ENCODE results near the gene MDC1. TPM values are rescaled to one million over a fixed set of nuclear protein-coding genes. Genes with fewer than 3 reads are reported as not detected.

MDC1 gene
- total and polyA plus RNA-seq, 2 of the 13 experiments (the other 11 are each of a cell fraction or from before 2014, with no cell fraction given) = 8.4 to 14.0 TPM

- WGBS (ENCODE audit: low lambda C conversion rate) = 99% methylated on average over 12 of the region's 12 CpGs
- ChIA-PET POLR2A (interaction anchor here (1.2 to 2.2 kb wide), 5 partner anchors 8 to 32 kb away, joined by 3 to 20 read pairs (median 5); partner anchors contain the start of genes FLOT1 and IER3), CTCF (ENCODE audit: low intra/inter-chr PET ratio, low total read pairs) (interaction anchor here (1.2 kb wide), 1 partner anchor 54 kb away, joined by 4 read pairs; no protein-coding TSS in a partner anchor)
- H3K27me3 ChIP-seq (ENCODE audit: control insufficient read depth in 1 of 2, insufficient read depth in 2 of 2, low read length in 2 of 2) = no peaks in the 10 kb centered on the region
- no peaks in the 10 kb centered on the region for H3K79me2 ChIP-seq (ENCODE audit: insufficient read depth, low read length)
- ATAC-seq = no peak
- no peak for FAIRE-seq
- H3K36me3 ChIP-seq (replicated peaks in 1 of 2; ENCODE audit: control insufficient read depth in 1 of 2, insufficient read depth in 2 of 2, low read length in 2 of 2) = peaks cover 14 to 57% of the 10 kb centered on the region in 2 experiments
- no peak overlapping the region for H2AFZ ChIP-seq (ENCODE audit: low read length)
- H3K4me2 ChIP-seq (ENCODE audit: low read depth, low read length) = no peak overlapping the region
- peaks cover 27% of the 10 kb centered on the region; the same call in 1 of the 2 replicates for H3K4me1 ChIP-seq (ENCODE audit: insufficient read depth, low read length)
- H3K4me3 ChIP-seq (replicated peaks in 1 of 3; ENCODE audit: insufficient read depth in 1 of 3, low read depth in 2 of 3, low read length in 3 of 3) = no peak overlapping the region
- intact Hi-C loops (cut with micrococcal nuclease; ENCODE audit: unreplicated experiment) (no loop called here), in situ Hi-C loops (cut with HindIII; ENCODE audit: extremely low pct_ligation_motif_present, low pct_unique_long_range_greater_than_20kb) (no loop called here)
- no TSS peak for BruUV-seq (replicated peaks)
- H3K9me3 ChIP-seq (ENCODE audit: low read length) = no peaks in the 10 kb centered on the region
- no peak for DNase-seq (ENCODE audit: low spot score)
- no peaks in the 10 kb centered on the region for H4K20me1 ChIP-seq (ENCODE audit: insufficient read depth, low read length)
- 0 out of 4 replicates have a peak, but pooled peaks of 1 of the 2 experiments have one; percentile 31 for TF ChIP-seq POLR2A (IDR thresholded peaks at IDR 0.05; ENCODE audit: insufficient read depth in 1 of 2, low read depth in 2 of 2, low read length in 2 of 2)
- TF ChIP-seq KLF13 (CRISPR knock-in tag; IDR thresholded peaks at IDR 0.05) = no peak
- TF ChIP-seq YY1 (IDR thresholded peaks at IDR 0.05; ENCODE audit: insufficient read depth, insufficient replicate concordance, low read depth, low read length) = no peak
- H3K9ac ChIP-seq (ENCODE audit: insufficient read depth, low read depth, low read length) = no peak overlapping the region
- H3K27ac ChIP-seq (ENCODE audit: extremely low read length, insufficient read depth, low read length) = no peak overlapping the region
Measured at GRCh38 chr6:30732237-30732943, 15.3 kb upstream of the MDC1 start.

GRCh38 chr6:30730601-30731435 lies 13.7 kb upstream of the MDC1 start:
- H2AFZ ChIP-seq (ENCODE audit: low read length) = no peak overlapping the region
- CTCF ChIA-PET (ENCODE audit: low intra/inter-chr PET ratio, low total read pairs) = interaction anchor here (0.6 to 2.0 kb wide), 7 partner anchors 9 to 98 kb away, joined by 3 to 5 read pairs (median 4); no protein-coding TSS in a partner anchor
- POLR2A ChIA-PET = interaction anchor here (0.8 to 2.4 kb wide), 16 partner anchors 9 to 249 kb away, joined by 3 to 20 read pairs (median 5); partner anchors contain the start of genes DHX16, FLOT1, IER3 and TUBB
- H3K9ac ChIP-seq (ENCODE audit: insufficient read depth, low read depth, low read length) = no peak overlapping the region
- H3K4me3 ChIP-seq (replicated peaks in 1 of 3; ENCODE audit: insufficient read depth in 1 of 3, low read depth in 2 of 3, low read length in 3 of 3) = no peak overlapping the region
- H3K4me2 ChIP-seq (ENCODE audit: low read depth, low read length) = no peak overlapping the region
- H3K27me3 ChIP-seq (ENCODE audit: control insufficient read depth in 1 of 2, insufficient read depth in 2 of 2, low read length in 2 of 2) = no peaks in the 10 kb centered on the region
- no peak overlapping the region for H3K27ac ChIP-seq (ENCODE audit: extremely low read length, insufficient read depth, low read length)
- intact Hi-C loops (cut with micrococcal nuclease; ENCODE audit: unreplicated experiment) = no loop called here
- no peaks in the 10 kb centered on the region for H3K9me3 ChIP-seq (ENCODE audit: low read length)
- 80% methylated on average over 30 of the region's 30 CpGs for WGBS (ENCODE audit: low lambda C conversion rate)
- H4K20me1 ChIP-seq (ENCODE audit: insufficient read depth, low read length) = peaks cover 1% of the 10 kb centered on the region; the same call in 1 of the 2 replicates
- peak; percentile 67 for DNase-seq (ENCODE audit: low spot score)
- FAIRE-seq = peak; percentile 56
- peaks cover 14 to 49% of the 10 kb centered on the region in 2 experiments for H3K36me3 ChIP-seq (replicated peaks in 1 of 2; ENCODE audit: control insufficient read depth in 1 of 2, insufficient read depth in 2 of 2, low read length in 2 of 2)
- peak; percentile 76 for ATAC-seq
- no peaks in the 10 kb centered on the region for H3K79me2 ChIP-seq (ENCODE audit: insufficient read depth, low read length)
- no TSS peak for BruUV-seq (replicated peaks)
- peaks cover 28% of the 10 kb centered on the region; the same call in 1 of the 2 replicates for H3K4me1 ChIP-seq (ENCODE audit: insufficient read depth, low read length)
- in situ Hi-C loops (cut with HindIII; ENCODE audit: extremely low pct_ligation_motif_present, low pct_unique_long_range_greater_than_20kb) = no loop called here
- TF ChIP-seq CHD2 (IDR thresholded peaks at IDR 0.05; ENCODE audit: low read depth, low read length) (no peak), RBFOX2 (IDR thresholded peaks at IDR 0.05; ENCODE audit: low read depth, low read length) (peak; percentile 77), PAX8 (CRISPR knock-in tag; IDR thresholded peaks at IDR 0.05; ENCODE audit: borderline replicate concordance) (no peak), GTF3A (CRISPR knock-in tag; conservative IDR thresholded peaks at IDR 0.05) (no peak), ZNF274 (CRISPR knock-in tag; IDR thresholded peaks at IDR 0.05) (0 out of 2 replicates have a peak, but pooled peaks have one; percentile 42), RXRB (CRISPR knock-in tag; IDR thresholded peaks at IDR 0.05; ENCODE audit: borderline replicate concordance) (peak; percentile 35; the same call in 1 of the 2 replicates), THAP9 (CRISPR knock-in tag; IDR thresholded peaks at IDR 0.05; ENCODE audit: borderline replicate concordance) (0 out of 2 replicates have a peak, but pooled peaks have one; percentile 24), ZNF563 (CRISPR knock-in tag; IDR thresholded peaks at IDR 0.05) (0 out of 2 replicates have a peak, but pooled peaks have one; percentile 41), ZNF724P (CRISPR knock-in tag; IDR thresholded peaks at IDR 0.05; ENCODE audit: borderline replicate concordance) (no peak), DR1 (CRISPR knock-in tag; IDR thresholded peaks at IDR 0.05) (no peak)

Data from HepG2 (cell line).